DOHH2 (cell line): Measurements from ENCODE around the gene EIPR1.

Source experiments
- H3F3A ChIP-seq: fragments of 200-600 bp; sonication (generic), shearing (Covaris generic); 2 replicates; pipeline ENCODE4 v1.6.0; 2016; ENCODE audit warnings: antibody characterized with exemption, mild to moderate bottlenecking; ENCODE audit not compliant: control insufficient read depth, insufficient read depth
- H3K27ac ChIP-seq: fragments of 200-600 bp; sonication (generic); 2 replicates; pipeline ENCODE4 v1.5.1; 2014; ENCODE audit warnings: low read depth, mild to moderate bottlenecking, low read length, moderate library complexity
- H3K27me3 ChIP-seq: fragments of 200-600 bp; sonication (generic); 2 replicates; pipeline ENCODE4 v1.6.1; 2014; ENCODE audit warnings: mild to moderate bottlenecking, low read length, mixed read lengths; ENCODE audit not compliant: control insufficient read depth
- H3K36me3 ChIP-seq: fragments of 200-600 bp; sonication (generic); 2 replicates; pipeline ENCODE4 v1.6.1; 2014; ENCODE audit warnings: mild to moderate bottlenecking, low read length, moderate library complexity, mixed read lengths; ENCODE audit not compliant: control insufficient read depth
- H3K4me1 ChIP-seq: fragments of 200-600 bp; sonication (generic); 2 replicates; pipeline ENCODE4 v1.6.1; 2014; ENCODE audit warnings: mild to moderate bottlenecking, low read length, mixed read lengths; ENCODE audit not compliant: control insufficient read depth
- H3K4me2 ChIP-seq: fragments of 200-600 bp; sonication (generic); 2 replicates; pipeline ENCODE4 v1.6.0; 2014; ENCODE audit warnings: mild to moderate bottlenecking, low read length, moderate library complexity
- H3K4me3 ChIP-seq: fragments of 200-600 bp; sonication (generic); 2 replicates; pipeline ENCODE4 v1.5.1; 2014; ENCODE audit warnings: mild to moderate bottlenecking, low read length, mixed read lengths
- H3K79me2 ChIP-seq: fragments of 200-600 bp; sonication (generic); 2 replicates; pipeline ENCODE4 v1.6.1; 2014; ENCODE audit warnings: mild to moderate bottlenecking, low read length, mixed read lengths; ENCODE audit not compliant: control insufficient read depth
- H3K9me2 ChIP-seq: fragments of 200-600 bp; sonication (generic); replicated peaks from 2 replicates; pipeline ENCODE4 v1.6.1; 2014; ENCODE audit warnings: mild to moderate bottlenecking, low read length, mixed read lengths; ENCODE audit not compliant: control insufficient read depth
- H3K9me3 ChIP-seq: fragments of 200-600 bp; sonication (generic); 2 replicates; pipeline ENCODE4 v1.6.1; 2014; ENCODE audit warnings: antibody characterized with exemption, low read length, mixed read lengths; ENCODE audit not compliant: control insufficient read depth, insufficient read depth
- H4K20me1 ChIP-seq: fragments of 200-600 bp; sonication (generic); 2 replicates; pipeline ENCODE4 v1.6.0; 2014; ENCODE audit warnings: low read depth, mild to moderate bottlenecking, antibody characterized with exemption, low read length, moderate library complexity; ENCODE audit not compliant: control insufficient read depth, insufficient read depth
- CTCF ChIP-seq: fragments of 200-600 bp; sonication (generic); IDR thresholded peaks from one replicate; pipeline ENCODE4 v1.5.1; 2014; ENCODE audit warnings: antibody characterized with exemption, mild to moderate bottlenecking, low read depth, low read length; ENCODE audit not compliant: poor library complexity, severe bottlenecking
- EZH2phosphoT487 ChIP-seq: fragments of 200-600 bp; sonication (generic); IDR thresholded peaks from 2 replicates; pipeline ENCODE4 v1.6.1; 2017; ENCODE audit warnings: borderline replicate concordance, mild to moderate bottlenecking, antibody characterized with exemption, low read length, moderate library complexity, mixed read lengths

Gene EIPR1

GRCh38 chr2:3233877-3234276, 143.7 kb downstream of the EIPR1 start:
- Histone ChIP-seq H3K27me3 (no peaks in the 10 kb centered on the region), H3K27ac (no peak overlapping the region), H3K9me3 (peaks cover 4% of the 10 kb centered on the region; the same call in 1 of the 2 replicates), H3K4me3 (no peak overlapping the region), H3K9me2 (no peaks in the 10 kb centered on the region), H3K36me3 (peaks cover 9% of the 10 kb centered on the region), H3F3A (no peaks in the 10 kb centered on the region), H4K20me1 (no peaks in the 10 kb centered on the region), H3K79me2 (no peaks in the 10 kb centered on the region), H3K4me1 (no peaks in the 10 kb centered on the region), H3K4me2 (no peak overlapping the region)
- TF ChIP-seq EZH2phosphoT487 (no peak), CTCF (no peak)

DNA sequence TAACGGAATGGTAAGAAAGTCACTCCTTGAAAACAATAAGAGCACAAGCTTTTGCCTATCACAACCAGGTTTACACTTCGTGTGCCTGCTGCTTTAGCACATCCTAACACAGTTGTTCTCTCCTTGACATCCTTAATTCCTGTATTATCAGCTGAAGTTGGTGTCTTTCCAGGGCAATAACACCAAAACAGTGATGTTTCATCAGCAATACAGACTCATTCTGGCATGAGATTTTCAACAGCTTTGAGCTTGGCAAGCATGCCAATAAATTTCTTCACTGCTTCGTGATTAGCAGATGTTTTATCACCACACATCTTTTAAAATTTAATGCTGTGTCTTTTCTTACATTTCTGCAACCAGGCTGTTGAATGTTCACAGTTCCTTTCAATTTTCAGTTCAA, 148.4 kb downstream of the EIPR1 start:
- H3K4me2 ChIP-seq = no peak overlapping the region
- H3K79me2 ChIP-seq = no peaks in the 10 kb centered on the region
- H4K20me1 ChIP-seq = no peaks in the 10 kb centered on the region
- H3F3A ChIP-seq = no peaks in the 10 kb centered on the region
- H3K4me3 ChIP-seq = no peak overlapping the region
- TF ChIP-seq EZH2phosphoT487 (no peak), CTCF (no peak)
- H3K9me2 ChIP-seq = no peaks in the 10 kb centered on the region
- H3K36me3 ChIP-seq = peaks cover 9% of the 10 kb centered on the region
- H3K27ac ChIP-seq = no peak overlapping the region
- H3K4me1 ChIP-seq = no peaks in the 10 kb centered on the region
- no peaks in the 10 kb centered on the region for H3K27me3 ChIP-seq
- peaks cover 4% of the 10 kb centered on the region; the same call in 1 of the 2 replicates for H3K9me3 ChIP-seq

- Histone ChIP-seq H3K9me2 (no peaks in the 10 kb centered on the region), H3K27ac (no peak overlapping the region), H3K36me3 (no peaks in the 10 kb centered on the region), H3K79me2 (peaks cover 6% of the 10 kb centered on the region), H3K4me3 (no peak overlapping the region), H3K4me2 (no peak overlapping the region), H3K4me1 (no peaks in the 10 kb centered on the region), H3K27me3 (no peaks in the 10 kb centered on the region), H4K20me1 (no peaks in the 10 kb centered on the region), H3F3A (peaks cover 12% of the 10 kb centered on the region), H3K9me3 (peaks cover 25% of the 10 kb centered on the region)
- TF ChIP-seq EZH2phosphoT487 = no peak
- TF ChIP-seq CTCF = no peak
Observed at GRCh38 chr2:3224681-3225080, 152.9 kb downstream of the EIPR1 start.
